GM10266 (cell line): ENCODE data around the gene HS6ST3.

Experiments
- DNase-seq: peaks from one replicate; pipeline ENCODE4 v3.0.0; 2012; ENCODE audit errors: extremely low spot score
- CTCF ChIP-seq: IDR thresholded peaks from 2 replicates; pipeline ENCODE4 v1.5.1; 2012; ENCODE audit warnings: mild to moderate bottlenecking, low read depth; ENCODE audit not compliant: control insufficient read depth, insufficient read depth; ENCODE audit errors: missing control alignments

The HS6ST3 gene

GRCh38 chr13:96678801-96679200, 588.9 kb downstream of the HS6ST3 start:
- DNase-seq = no peak
- TF ChIP-seq CTCF = no peak

DNA sequence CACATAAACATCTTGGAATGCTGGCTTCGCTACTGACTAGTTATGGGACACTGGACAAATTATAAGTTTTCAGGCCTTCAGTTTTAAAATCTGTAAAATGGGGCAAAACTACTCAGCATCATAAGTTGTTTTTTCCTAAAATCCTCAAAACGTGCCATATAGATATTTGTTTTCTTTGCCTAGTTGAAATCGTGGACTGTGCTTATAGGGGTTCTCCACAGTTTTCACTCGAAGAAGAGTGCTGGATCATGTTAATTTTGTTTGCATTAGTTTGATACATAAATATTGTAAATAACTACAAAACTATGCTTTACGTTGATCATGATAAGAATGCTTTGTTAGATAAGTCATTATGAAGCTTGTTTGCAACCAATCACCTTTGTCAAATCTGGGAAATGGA, 591.0 kb downstream of the HS6ST3 start:
- no peak for DNase-seq
- TF ChIP-seq CTCF = no peak

GRCh38 chr13:96681766-96682165, 591.9 kb downstream of the HS6ST3 start:
- TF ChIP-seq CTCF = no peak
- DNase-seq = no peak

- DNase-seq = no peak
- no peak for TF ChIP-seq CTCF
These were observed 594.6 kb downstream of the HS6ST3 start for GRCh38 chr13:96684469-96684868.

DNA sequence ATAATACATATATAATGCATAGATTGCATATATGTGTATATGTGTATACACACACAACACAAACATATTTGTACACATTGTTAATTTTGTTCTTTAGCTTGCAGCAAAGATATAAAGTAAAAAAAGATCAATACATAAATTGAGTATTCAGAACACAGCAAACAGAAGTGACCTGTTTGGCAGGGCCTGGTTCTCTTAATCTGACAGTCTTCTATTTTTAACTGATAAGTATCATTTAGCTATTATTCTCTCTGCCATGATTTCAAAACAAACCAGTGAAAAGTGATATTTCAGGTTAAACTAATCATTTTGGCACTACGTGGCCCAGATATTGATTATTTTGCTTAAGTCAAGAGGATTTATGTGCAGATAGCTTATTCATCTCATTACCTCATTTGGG, 595.0 kb downstream of the HS6ST3 start:
- DNase-seq = no peak
- no peak for TF ChIP-seq CTCF

DNA sequence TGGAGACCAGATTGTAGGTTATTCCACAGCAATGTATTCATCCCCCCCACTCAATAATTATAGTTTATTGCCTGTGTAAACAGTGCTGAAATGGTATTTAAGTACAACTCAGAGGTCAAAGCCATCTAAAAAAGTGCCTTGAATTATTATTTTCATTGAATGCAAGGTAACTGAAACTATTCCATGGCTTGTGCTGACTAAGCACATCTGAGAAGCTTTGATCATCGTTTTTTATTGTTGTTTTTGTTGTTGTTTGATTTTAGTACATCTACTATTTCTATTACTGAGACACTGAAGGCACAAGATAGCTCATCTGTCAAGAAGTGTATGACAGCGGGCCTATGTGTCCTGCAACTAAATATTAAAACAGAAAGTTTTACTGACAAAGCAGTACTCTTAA, 596.4 kb downstream of the HS6ST3 start:
- no peak for TF ChIP-seq CTCF
- DNase-seq = no peak

- DNase-seq = no peak
- no peak for TF ChIP-seq CTCF
These were observed 597.3 kb downstream of the HS6ST3 start for GRCh38 chr13:96687191-96687590.
